Measurements from ENCODE around the gene TIMM29. TPM values are rescaled to one million over a fixed set of nuclear protein-coding genes. Genes with fewer than 3 reads are reported as not detected.

TIMM29 gene
- total RNA-seq, 1 experiment from 2014 or later = 23.4 TPM

DNA sequence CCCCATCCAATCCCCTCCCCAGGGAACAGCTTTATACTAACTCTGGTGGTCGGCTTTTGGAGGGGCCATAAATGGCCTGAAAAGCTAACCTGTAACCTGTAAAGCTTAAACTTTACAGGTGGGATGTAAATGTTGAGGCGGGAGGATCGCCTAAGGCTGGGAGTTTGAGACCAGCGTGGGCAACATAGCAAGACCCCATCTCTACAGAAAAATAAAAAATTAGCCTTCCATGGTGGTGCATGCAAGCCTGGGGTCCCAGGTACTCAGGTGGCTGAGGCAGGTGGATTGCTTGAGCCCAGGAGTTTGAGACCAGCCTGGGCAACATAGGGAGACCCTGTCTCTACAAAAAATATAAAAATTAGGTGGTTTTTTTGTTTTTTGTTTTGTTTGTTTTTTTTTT lies 38.7 kb upstream of the TIMM29 start:
- Mint-ChIP-seq H3K9me3 (no peaks in the 10 kb centered on the region), H3K36me3 (ENCODE audit: insufficient read depth in 1 of 3, low read depth in 3 of 3) (peaks cover 0 to 3% (median 0%) of the 10 kb centered on the region in 3 experiments; a peak in 3 of 7 replicates), H3K4me1 (peaks cover 62 to 68% of the 10 kb centered on the region in 2 experiments), H3K27ac (no peak overlapping the region; a peak in 1 of 7 replicates), H3K4me3 (no peak overlapping the region), H3K27me3 (ENCODE audit: low read depth) (no peaks in the 10 kb centered on the region; the same call in 1 of the 2 replicates)
- Histone ChIP-seq H3K9ac (ENCODE audit: extremely low read depth, insufficient read length, low read length) (no peak overlapping the region), H4K8ac (replicated peaks; ENCODE audit: insufficient read length, low read depth, low read length) (no peak overlapping the region), H3K18ac (ENCODE audit: insufficient read length, low read depth, low read length) (no peak overlapping the region), H3K27me3 (ENCODE audit: insufficient read depth, low read length) (no peaks in the 10 kb centered on the region), H3K14ac (ENCODE audit: insufficient read depth, low read length) (no peak overlapping the region), H4K91ac (ENCODE audit: insufficient read length, low read depth, low read length) (no peak overlapping the region), H3K27ac (ENCODE audit: insufficient read length, low read depth, low read length) (no peak overlapping the region), H2BK12ac (ENCODE audit: insufficient read length, low read depth, low read length) (no peak overlapping the region), H3T11ph (ENCODE audit: low read length) (no peak overlapping the region), H3K79me2 (ENCODE audit: insufficient read depth, low read length) (peaks cover 13% of the 10 kb centered on the region; the same call in 1 of the 2 replicates), H2BK5ac (ENCODE audit: insufficient read length, low read length) (no peak overlapping the region), H3K4me1 (ENCODE audit: insufficient read depth, low read length) (peaks cover 17% of the 10 kb centered on the region; the same call in 1 of the 2 replicates), H3K4me2 (ENCODE audit: insufficient read depth, insufficient read length, low read length) (no peak overlapping the region), H3K23me2 (ENCODE audit: insufficient read length, low read depth, low read length, poor library complexity, severe bottlenecking) (no peaks in the 10 kb centered on the region), H2AFZ (ENCODE audit: low read length) (no peak overlapping the region), H4K20me1 (ENCODE audit: control insufficient read depth, insufficient read depth, insufficient read length) (no peaks in the 10 kb centered on the region), H2BK20ac (ENCODE audit: low read depth, low read length, poor library complexity, severe bottlenecking) (no peak overlapping the region), H2AK5ac (ENCODE audit: insufficient read length, low read length) (no peak overlapping the region), H2BK15ac (ENCODE audit: low read depth, low read length) (no peak overlapping the region), H3K4ac (ENCODE audit: low read depth, low read length) (no peak overlapping the region), H2BK120ac (ENCODE audit: low read depth, low read length, poor library complexity, severe bottlenecking) (no peak overlapping the region), H3K56ac (ENCODE audit: insufficient read length, low read depth, low read length) (no peak overlapping the region), H3K79me1 (ENCODE audit: insufficient read depth, low read depth, low read length, poor library complexity, severe bottlenecking) (no peaks in the 10 kb centered on the region), H3K23ac (ENCODE audit: insufficient read length, low read depth, low read length) (no peak overlapping the region), H3K9me3 (ENCODE audit: control insufficient read depth, low read depth, low read length) (no peaks in the 10 kb centered on the region), H4K5ac (ENCODE audit: insufficient read length, low read depth, low read length) (no peak overlapping the region)
- no CpG with 5 or more reads among the region's 4 CpGs for WGBS (ENCODE audit: extremely low coverage, insufficient read length, low lambda C conversion rate)
- DNase-seq = no peak
- TF ChIP-seq, protein P1, sequence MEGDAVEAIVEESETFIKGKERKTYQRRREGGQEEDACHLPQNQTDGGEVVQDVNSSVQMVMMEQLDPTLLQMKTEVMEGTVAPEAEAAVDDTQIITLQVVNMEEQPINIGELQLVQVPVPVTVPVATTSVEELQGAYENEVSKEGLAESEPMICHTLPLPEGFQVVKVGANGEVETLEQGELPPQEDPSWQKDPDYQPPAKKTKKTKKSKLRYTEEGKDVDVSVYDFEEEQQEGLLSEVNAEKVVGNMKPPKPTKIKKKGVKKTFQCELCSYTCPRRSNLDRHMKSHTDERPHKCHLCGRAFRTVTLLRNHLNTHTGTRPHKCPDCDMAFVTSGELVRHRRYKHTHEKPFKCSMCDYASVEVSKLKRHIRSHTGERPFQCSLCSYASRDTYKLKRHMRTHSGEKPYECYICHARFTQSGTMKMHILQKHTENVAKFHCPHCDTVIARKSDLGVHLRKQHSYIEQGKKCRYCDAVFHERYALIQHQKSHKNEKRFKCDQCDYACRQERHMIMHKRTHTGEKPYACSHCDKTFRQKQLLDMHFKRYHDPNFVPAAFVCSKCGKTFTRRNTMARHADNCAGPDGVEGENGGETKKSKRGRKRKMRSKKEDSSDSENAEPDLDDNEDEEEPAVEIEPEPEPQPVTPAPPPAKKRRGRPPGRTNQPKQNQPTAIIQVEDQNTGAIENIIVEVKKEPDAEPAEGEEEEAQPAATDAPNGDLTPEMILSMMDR (conservative IDR thresholded peaks at IDR 0.05) = no peak
